Adrenal gland (tissue), 5 donors: Measurements from ENCODE around the gene NEGR1.

Source experiments
- CTCF ChIP-seq, 6 experiments: fragments of 450-650 bp in 4 of 6; fragments of 200-600 bp in 2 of 6; sonication (generic) in 1 of 6; IDR thresholded peaks; 1 replicate in 5 of 6; 2 replicates in 1 of 6; pipeline versions ENCODE4 v1.5.1 to v1.8.0; 2016 to 2021; ENCODE audit warnings: antibody characterized with exemption in 6 of 6, mild to moderate bottlenecking in 2 of 6, moderate library complexity in 1 of 6
- POLR2A ChIP-seq, 2 donors: fragments of 450-650 bp; IDR thresholded peaks; one replicate each; pipeline ENCODE4 v1.6.1; 2017; ENCODE audit warnings: antibody characterized with exemption in 2 of 2, mild to moderate bottlenecking in 2 of 2, moderate library complexity in 1 of 2
- donor health status: DM: no; HTN: no; CAD: no.

GRCh38 chr1:72050551-72050950, 231.8 kb downstream of the NEGR1 start:
- TF ChIP-seq CTCF (IDR thresholded peaks at IDR 0.05) (no peak), POLR2A (IDR thresholded peaks at IDR 0.05) (no peak)
